Lower leg skin (tissue), 3 donors: ENCODE results near the gene LIPK.
"Not testable (repeated sequence)": the region's sequence is repeated elsewhere in the genome, so short reads cannot be mapped to it uniquely, and the experiment has no call there.

Source experiments
- POLR2A ChIP-seq, 2 donors: fragments of 450-650 bp; IDR thresholded peaks; one replicate each; pipeline ENCODE4 v1.6.1; 2016 to 2017; ENCODE audit warnings: antibody characterized with exemption in 2 of 2, mild to moderate bottlenecking in 1 of 2, moderate library complexity in 1 of 2
- TF ChIP-seq, protein P1 (sequence below), 3 donors: fragments of 450-650 bp; IDR thresholded peaks; one replicate each; pipeline ENCODE4 v1.5.1; 2016; ENCODE audit warnings: antibody characterized with exemption in 3 of 3, mild to moderate bottlenecking in 3 of 3, moderate library complexity in 2 of 3

GRCh38 chr10:88709361-88709760 is 3.3 kb downstream of the LIPK start:
- TF ChIP-seq, protein P1, sequence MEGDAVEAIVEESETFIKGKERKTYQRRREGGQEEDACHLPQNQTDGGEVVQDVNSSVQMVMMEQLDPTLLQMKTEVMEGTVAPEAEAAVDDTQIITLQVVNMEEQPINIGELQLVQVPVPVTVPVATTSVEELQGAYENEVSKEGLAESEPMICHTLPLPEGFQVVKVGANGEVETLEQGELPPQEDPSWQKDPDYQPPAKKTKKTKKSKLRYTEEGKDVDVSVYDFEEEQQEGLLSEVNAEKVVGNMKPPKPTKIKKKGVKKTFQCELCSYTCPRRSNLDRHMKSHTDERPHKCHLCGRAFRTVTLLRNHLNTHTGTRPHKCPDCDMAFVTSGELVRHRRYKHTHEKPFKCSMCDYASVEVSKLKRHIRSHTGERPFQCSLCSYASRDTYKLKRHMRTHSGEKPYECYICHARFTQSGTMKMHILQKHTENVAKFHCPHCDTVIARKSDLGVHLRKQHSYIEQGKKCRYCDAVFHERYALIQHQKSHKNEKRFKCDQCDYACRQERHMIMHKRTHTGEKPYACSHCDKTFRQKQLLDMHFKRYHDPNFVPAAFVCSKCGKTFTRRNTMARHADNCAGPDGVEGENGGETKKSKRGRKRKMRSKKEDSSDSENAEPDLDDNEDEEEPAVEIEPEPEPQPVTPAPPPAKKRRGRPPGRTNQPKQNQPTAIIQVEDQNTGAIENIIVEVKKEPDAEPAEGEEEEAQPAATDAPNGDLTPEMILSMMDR (IDR thresholded peaks at IDR 0.05), result not testable (repeated sequence)
- TF ChIP-seq POLR2A (IDR thresholded peaks at IDR 0.05), result not testable (repeated sequence)
